HG02852 (cell line): ENCODE data around the gene OPCML.
A peak's percentile ranks its signal among the peaks of the same experiment; 100 is the strongest.

Source experiments
- ATAC-seq: cut with Tn5 transposase; IDR thresholded peaks from one replicate; pipeline ENCODE4 v1.9.1; 2021; ENCODE audit warnings: mild to moderate bottlenecking, moderate library complexity; ENCODE audit not compliant: unreplicated experiment

OPCML gene

DNA sequence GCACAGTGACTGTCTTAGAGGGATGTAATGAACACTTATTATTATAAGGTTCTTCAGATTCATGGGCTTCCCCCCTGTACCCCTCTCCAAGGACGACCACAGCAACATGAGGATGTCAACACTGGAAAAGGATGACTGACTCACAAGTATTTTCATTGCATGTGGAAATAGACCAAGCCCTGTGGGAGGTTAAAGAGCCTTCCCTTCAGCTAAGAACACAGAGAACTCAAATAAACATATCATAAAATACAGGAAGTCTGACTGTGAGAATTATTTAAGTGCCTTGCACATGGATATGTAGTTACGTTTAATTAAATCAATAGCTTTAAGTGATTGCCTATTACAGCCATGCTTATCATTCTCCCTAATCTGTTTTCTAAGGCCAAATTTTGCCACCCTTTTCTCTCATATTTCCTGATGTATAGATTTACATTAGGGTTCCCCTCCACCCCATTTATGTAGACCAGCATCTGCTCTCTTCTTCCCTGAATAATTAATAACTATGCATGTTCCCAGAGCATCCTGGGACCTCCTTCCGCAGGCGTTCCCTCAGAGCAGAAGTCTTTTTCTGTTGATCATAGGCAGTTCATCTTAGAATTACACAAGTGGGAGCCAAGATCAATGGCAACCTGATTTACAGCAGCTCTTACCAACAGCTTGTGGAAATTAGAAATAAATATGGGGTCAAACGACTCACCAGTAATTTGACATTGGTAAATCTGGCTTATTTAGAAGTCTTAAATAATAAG, 226.9 kb downstream of the OPCML start:
- no peak for ATAC-seq

DNA sequence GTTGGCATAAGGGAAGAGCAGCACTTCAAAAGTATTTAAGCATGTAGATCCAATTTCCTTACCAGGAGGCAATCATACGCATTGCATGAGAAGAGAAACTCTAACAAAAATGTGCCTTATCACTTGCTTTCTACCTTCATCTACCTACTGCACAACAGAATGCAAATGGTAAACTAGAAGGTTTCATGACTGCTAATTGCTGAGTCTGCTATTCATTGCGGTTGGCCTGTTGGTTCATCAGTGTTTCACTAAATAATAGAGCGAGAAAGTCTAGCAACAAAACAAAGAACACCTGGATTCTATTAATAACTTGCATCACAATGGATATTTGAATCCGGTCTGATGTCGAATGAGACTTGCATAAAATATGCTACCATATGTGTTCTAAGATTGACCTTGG, 229.0 kb downstream of the OPCML start:
- ATAC-seq: no peak

DNA sequence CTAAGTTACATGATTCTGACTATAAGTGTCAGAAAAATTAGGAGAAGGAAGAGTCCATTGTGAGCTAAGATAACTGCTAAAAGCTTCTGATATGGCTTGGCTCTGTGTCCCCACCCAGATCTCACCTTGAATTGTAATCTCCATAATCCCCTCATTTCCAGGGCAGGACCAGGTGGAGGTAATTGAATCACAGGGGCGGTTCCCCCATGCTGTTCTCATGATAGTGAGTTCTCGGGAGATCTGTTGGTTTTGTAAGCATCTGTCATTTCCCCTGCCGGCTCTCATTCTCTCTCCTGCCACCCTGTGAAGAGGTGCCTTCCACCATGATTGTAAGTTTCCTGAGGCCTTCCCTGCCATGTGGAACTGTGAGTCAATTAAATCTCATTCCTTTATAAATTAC, 230.2 kb downstream of the OPCML start:
- no peak for ATAC-seq

DNA sequence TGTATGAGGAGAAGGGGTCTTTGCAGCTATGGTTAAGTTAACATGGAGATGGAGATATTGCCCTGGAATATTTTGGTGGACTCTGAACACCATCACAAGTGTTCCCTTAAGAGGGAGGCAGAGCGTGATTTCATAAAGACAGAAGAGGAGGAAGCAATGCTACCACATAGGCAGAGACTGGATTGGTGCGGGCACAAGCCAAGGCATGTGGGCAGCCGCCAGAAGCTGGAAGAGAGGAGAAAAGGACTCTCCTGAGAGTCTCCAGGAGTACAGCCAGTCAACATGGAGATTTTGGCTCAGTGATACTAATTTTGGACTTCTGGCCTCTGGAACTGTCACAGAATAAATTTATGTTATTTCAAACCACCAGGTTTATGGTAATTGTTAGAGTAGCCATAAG, 231.6 kb downstream of the OPCML start:
- no peak for ATAC-seq

DNA sequence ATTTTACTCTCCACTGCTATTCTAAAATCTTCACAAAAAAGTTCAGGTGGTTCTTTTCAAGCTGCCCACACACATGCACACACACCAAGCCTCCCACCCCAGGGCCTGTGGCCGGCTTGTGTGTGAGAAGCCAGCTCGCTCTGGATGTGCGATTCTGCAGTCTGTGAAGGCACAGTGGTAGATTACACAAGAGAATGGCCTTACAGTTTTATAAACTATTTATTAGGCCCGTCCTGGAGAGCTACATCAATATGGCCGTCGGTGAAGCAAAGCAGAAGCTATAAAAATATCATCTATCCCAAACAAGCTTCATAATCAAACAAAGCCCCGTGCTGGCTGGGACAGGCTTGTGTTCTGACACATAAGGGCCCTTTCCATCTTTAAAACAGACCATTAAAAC, 240.5 kb downstream of the OPCML start:
- ATAC-seq: no peak

DNA sequence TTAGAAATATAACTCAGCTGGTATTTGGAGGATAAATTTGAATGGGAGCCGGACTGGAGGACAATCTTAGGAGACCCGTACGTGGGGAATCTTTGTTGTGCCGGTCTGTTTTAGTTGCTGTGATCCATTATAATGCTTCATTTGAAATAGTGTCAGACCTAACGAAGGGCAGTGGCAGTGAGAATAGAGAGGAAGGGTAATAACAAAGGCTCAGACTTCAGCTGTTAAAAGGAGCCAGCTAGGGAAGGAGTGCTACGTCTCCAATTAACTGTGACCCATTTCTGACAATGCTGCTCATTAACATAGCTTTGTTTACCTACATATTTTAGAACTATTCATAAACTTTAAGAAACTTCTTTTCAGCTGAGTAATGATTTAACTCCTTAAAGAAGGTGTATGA, 246.9 kb downstream of the OPCML start:
- ATAC-seq: no peak

DNA sequence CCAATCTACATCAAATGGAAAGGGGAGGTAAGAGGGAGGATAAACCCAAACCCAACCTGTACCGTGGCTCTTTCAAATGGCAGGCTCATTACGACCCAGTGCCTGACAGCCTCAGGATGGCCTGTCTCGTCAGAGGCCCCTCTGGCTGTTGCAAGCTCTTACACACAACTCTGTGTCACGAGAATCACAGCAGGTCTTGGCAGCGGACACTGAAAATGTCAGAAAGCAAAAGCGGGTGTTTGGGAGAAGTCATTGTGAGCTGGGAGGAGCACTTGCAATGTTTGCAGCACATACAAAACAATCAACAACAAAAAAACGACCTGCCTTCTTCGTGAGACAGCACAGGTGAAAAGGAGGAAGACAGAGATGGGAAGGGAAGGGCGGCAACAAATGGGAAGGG, 248.1 kb downstream of the OPCML start:
- no peak for ATAC-seq

DNA sequence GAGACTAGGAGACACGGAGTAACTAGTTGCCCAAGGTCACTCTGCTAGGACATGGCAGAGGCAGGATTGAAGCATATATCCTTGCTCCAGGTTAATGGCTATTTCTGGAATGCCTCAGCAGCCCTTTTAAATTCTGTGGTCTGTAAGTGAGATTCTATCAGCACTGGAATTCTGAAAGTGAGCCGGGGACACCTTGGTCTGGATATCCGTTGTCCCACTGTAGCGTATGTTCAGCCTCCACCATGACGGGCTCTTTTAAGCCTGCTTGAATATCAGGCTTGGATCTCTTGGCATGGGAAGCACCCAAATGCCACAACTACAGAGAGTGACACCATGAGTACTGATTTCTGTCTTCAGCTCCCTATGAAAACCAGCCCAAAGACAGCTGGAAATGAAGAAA, 254.4 kb downstream of the OPCML start:
- no peak for ATAC-seq

DNA sequence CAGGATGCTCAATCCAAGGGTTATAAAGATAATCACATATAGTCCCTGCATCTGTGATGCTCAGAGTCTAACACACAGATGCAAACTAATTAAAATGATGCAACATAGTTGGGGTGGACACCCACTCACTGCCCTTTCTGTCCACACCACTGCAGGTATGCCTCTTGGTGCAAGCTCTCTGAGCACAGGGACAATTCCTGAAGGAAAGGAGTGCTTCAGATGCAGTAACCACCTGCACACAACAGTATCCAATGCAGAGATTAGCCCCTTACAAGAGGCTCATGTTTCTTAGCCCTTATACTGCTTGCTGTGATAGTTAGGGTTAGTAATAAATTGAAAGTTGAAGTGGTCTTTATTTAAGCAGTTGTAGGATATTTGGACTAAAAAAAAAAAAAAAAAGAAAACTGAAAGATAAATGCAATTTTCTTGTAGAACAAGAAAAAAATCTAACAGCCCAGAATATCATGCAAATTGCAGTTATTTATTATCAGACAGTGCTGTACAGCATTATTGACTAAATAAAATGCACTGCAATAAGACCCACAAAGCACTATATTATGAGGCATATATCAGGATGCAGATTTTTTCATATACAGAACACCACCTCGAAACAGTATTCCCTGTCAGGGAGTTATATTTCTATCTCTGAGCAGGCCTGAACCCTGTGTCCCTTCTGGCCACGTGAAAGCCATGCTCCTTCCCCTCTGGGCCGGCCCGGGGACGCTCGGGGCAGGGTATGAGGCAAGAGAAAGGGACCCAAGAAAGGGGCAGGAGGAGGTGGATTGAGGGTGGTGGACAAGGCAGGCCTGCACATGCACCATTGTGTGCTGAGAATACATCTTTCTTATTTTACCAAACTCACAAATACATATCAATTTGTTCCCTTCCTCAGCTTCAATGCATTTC, 260.2 kb downstream of the OPCML start:
- ATAC-seq: no peak

DNA sequence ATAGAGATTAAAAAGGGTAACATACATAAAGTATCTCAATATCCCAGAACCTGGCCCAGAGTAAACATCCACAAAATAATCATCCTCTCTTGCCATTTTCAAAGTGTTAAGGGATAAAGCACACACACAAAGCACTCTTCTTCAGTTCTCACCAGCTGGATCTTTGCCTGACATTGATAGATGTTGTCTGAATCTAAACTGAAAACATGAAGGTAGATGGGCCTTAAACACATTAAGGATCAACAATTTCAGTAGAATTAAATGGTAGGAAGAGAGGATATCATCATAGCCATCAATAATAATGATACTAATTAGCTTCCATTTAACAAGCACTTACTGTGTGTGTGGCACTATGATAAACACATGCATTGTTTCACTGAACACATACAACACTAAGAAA, 261.1 kb downstream of the OPCML start:
- ATAC-seq: no peak

DNA sequence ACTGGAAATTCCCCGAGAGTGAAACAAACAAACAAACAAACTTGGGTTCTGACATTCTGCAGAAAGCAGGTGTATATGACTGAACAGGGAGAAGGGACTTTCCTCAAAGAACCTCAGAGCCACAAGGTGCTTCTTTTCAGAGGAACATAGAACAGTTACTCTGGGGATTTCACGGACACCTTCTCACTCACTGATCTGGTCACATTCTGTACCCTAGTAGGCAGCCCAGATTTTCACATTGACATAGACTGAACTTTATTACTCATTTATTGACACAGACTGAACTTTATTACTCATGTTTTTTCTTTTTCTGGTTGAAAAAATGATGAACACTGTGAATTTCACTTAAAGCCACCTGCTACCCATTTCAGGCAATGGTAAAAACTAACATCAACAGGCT, 263.0 kb downstream of the OPCML start:
- peak; percentile 96 for ATAC-seq

DNA sequence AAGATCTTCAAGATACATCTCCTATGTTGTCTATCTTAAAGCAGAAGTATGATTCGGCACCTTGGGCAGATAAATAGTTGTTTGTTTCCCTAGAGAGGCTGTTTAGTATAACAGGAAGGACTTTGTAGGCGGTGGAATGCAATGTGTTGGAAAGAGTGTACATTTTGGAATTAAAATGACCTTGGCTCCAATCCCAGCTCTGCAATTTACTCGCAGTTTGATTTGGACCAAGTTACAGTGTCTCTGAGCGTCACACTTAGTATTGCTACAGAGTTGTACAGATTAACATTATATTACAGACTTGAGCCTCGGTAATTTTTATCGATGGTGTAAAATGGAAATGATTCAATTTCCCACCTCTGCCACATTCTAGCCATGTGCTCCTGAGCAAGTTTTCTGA, 265.3 kb downstream of the OPCML start:
- ATAC-seq: no peak

DNA sequence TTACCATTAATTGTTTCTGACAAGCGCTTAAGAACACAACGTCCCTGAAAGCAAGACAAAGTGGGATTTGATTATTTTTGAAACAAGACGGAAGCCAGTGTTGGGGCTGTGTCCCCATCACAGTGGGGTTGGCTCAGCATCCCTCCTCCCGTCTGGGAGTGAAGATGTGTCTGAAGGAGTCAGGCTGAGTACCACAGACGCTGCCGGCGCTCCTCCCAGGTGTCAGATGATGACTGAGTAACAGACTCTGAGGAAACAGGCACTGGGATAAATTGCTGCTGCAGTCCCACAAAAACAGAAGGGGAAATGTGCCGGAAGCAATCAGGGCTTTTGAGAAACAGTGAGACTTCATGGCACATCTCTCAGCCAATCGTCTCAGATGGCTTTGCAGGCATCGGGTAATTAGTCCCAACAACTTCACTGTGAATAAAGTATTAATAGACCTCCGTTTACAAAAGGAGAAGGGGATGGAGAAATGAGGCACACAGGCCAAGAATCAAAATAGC, 266.7 kb downstream of the OPCML start:
- no peak for ATAC-seq

DNA sequence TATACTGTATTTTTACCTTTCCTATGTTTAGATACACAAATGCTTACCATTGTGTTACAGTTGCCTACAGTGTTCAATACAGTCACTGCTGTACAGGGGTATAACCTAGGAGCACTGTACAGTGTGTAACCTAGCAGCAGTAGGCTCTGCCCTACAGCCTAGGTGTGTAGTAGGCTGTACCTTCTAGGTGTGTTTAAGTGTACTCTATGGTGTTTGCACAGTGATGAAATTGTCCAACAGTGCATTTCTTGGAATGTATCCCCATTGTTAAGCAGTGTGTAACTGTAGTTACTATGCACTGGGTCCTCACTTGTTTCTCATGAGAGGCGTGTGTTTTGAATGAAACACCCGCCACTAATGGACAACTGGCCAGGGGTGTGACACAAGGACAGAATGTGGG, 269.0 kb downstream of the OPCML start:
- no peak for ATAC-seq

DNA sequence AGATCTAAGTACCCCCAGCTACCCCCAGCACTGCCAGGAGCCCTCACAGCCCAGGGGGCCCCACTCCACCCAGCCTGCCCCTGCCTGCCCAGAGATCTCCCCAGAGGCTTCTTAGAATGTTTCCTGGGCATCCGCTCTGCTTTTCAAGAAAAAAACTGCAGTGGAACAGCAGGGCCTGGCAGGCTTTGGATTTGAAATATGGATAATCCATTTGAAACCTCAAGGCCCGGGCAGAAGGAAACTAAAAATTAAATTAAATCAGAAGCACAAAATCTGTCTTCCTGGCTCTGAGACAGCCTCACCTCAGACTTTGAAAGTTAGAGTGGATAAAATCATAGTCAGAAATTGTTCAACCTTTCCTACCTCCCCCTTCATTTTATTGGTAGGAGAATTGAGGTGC, 273.6 kb downstream of the OPCML start:
- no peak for ATAC-seq

DNA sequence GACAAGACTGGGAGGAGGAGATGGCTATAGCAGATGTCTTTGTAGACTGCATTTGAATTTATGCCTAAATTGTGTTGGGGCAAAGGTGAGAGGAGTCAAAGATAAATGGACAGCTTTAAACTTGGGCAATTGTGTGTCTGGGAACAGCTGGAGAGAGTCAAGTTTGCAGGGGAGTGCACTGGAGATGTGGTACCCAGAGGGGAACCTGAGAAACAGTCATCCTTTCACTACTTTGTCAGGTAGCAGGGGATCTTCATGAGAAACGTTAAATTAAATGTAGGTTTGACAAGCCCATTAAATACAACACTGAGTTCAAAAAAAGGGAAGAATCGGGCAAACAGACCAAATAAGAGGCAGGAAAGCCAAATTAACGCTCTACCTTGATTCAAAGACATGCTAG, 277.7 kb downstream of the OPCML start:
- ATAC-seq: no peak

DNA sequence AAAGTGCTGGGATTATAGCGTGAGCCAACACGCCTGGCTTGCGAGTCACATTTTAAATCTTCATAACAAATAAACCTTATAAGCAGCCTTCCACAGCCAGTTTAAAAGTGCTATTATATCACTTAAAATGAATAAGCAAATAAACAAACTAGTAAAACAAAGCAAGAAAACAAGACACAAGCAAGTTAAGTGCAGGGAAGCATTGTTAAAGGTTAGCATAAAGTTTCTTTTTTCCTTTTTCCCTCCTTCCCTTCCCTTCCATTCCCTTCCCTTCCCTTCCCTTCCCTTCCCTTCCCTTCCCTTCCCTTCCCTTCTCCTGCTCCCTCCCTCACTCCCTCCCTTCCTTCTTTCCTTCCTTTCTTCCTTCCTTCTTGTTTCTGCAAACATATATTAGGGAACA, 278.7 kb downstream of the OPCML start:
- ATAC-seq: no peak

DNA sequence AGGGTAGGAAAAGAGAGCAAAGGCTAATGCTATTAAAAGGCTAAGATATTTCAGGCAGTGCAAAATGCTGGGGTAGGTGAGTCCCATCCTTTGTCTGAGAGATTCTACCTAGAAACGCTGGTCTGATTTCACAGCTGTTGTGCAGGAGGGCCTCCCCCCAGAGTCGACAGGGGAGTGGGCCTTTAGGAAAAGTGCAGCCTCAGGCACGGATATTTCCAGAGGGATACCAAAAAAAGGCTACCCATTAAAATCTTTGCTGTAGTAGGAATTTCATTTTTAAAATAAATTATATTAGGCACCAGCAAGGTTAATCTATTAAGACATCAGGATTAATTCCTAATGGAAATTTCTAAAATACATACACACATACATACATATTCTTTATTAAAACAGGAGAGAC, 280.5 kb downstream of the OPCML start:
- ATAC-seq: no peak

DNA sequence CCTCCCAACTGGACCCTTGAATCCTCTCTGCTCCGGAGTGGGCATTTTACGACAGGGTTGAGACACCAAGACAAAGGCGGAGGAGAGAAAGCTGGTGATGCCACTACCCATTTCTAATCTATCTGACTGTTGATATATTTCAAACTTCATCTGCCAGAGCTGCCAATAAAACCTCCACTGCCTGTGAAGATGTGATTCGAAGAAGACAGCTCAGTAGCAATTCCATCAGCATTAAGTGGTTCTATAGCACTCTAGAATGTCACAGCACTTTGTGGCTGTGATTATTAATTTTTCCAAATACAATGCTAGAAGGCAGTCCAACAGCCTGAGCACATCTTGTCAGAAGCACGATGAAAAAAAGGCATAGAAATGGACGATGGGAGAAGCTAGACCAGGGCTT, 282.8 kb downstream of the OPCML start:
- no peak for ATAC-seq

DNA sequence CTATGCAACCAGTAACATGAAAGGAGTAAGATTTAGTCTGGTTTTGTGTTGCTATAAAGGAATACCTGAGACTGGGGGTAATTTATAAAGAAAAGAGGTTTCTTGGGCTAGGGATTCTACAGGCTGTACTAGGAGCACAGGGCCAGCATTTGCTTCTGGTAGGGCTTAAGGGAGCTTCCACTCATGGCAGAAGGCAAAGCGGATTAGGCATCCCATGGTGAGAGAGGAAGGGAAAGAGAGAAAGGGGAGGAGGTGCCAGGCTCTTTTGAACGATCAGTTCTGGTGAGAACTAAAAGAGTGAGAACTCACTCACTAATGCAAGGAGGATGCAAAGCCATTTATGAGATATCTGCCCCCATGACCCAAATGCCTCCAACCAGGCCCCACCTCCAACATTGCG, 283.2 kb downstream of the OPCML start:
- no peak for ATAC-seq

DNA sequence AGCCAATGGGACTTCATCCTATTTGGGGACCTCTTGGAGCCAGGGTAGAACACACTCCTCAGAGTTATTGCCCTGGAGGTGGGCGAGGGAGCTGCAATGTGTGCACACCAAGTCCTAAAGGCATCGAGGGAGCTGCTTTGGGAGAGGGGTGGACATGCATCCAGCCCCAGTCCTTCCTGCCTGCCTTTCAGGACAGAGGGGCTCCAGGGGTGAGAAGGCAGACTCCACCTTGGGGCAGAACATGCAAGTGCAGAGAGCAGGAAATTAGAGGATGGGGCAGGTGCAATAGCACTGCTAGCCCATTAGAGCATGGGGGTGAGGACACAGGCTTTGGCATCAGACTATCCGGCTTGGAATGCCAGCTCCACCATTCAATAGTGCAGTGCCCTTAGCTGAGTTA, 288.5 kb downstream of the OPCML start:
- ATAC-seq: no peak
